ENCODE results near the gene ARIH2.
A peak's percentile ranks its signal among the peaks of the same experiment; 100 is the strongest.

ARIH2 gene

GRCh38 chr3:48974076-48974864 lies 55.6 kb downstream of the ARIH2 start:
- DNase-seq = no peak

GRCh38 chr3:48979451-48979850 lies 60.8 kb downstream of the ARIH2 start:
- DNase-seq = no peak

- DNase-seq = no peak
These were observed 61.7 kb downstream of the ARIH2 start for GRCh38 chr3:48980295-48980694.

GRCh38 chr3:48982016-48982415 lies 63.4 kb downstream of the ARIH2 start:
- DNase-seq = no peak

- no peak for DNase-seq
These were observed 64.0 kb downstream of the ARIH2 start for GRCh38 chr3:48982686-48983085.

GRCh38 chr3:48983096-48983495 lies 64.5 kb downstream of the ARIH2 start:
- no peak for DNase-seq

GRCh38 chr3:48984663-48985062 lies 66.0 kb downstream of the ARIH2 start:
- DNase-seq = no peak

- no peak for DNase-seq
These were observed 67.3 kb downstream of the ARIH2 start for GRCh38 chr3:48985831-48986376.

- DNase-seq = no peak
These were observed 70.6 kb downstream of the ARIH2 start for GRCh38 chr3:48989126-48989795.

- DNase-seq = peak; percentile 30
These were observed 71.4 kb downstream of the ARIH2 start, which contains the start of gene P4HTM for GRCh38 chr3:48989796-48990635. Gene P4HTM, plus strand, starts transcription at chr3:48990241. Its CDS starts 16 bp downstream, at chr3:48990257.

- DNase-seq = no peak
These were observed 72.2 kb downstream of the ARIH2 start for GRCh38 chr3:48990636-48991469.

- no peak for DNase-seq
These were observed 73.4 kb downstream of the ARIH2 start for GRCh38 chr3:48991851-48992545.

- no peak for DNase-seq
These were observed 75.2 kb downstream of the ARIH2 start for GRCh38 chr3:48993834-48994233.

GRCh38 chr3:48996640-48997039 lies 78.0 kb downstream of the ARIH2 start:
- DNase-seq = no peak

- no peak for DNase-seq
These were observed 78.5 kb downstream of the ARIH2 start for GRCh38 chr3:48997102-48997635.

GRCh38 chr3:48997714-48998637 lies 79.3 kb downstream of the ARIH2 start:
- DNase-seq = peak; percentile 25

- DNase-seq = no peak
These were observed 80.6 kb downstream of the ARIH2 start for GRCh38 chr3:48999085-48999858.

GRCh38 chr3:49001155-49001554 lies 82.5 kb downstream of the ARIH2 start:
- no peak for DNase-seq

All from NCI-H1436 (cell line).